Measurements from ENCODE around the gene ASB12. TPM values are rescaled to one million over a fixed set of nuclear protein-coding genes. Genes with fewer than 3 reads are reported as not detected.

ASB12 gene
- total RNA-seq, 4 donors from 2014 or later: 0.41 TPM; not detected in 3

DNA sequence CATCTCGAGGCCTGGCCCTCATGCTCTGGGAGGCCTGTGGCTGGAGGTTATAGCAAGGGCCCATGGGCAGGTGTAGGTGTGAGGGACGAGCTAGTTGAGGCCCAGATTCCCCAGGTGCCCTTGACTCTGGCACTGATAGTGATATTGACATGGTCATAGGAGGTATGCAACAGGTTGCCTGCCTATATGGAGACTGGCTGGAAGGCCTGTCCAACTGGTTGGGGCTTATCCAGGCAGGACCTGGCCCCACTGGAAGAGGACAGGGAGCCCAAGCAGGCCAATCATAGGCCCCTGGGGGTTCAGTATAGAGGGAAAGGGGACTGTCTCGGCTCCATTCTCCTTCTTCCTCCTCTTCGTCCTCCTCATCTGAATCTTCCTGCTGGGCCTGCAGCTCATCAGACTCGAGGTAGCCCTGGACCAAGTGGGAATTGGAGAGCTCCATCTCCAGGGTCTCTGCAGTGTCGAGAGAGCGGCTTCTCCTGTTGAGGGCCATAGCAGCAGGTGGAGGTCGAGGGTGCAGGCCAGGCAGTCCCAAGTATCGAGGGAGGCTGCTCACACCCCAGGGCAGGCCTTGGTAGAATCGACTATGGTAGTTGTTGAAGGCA lies 40.2 kb downstream of the ASB12 start:
- H3K4me3 ChIP-seq: no peak overlapping the region
- no peak for DNase-seq

DNA sequence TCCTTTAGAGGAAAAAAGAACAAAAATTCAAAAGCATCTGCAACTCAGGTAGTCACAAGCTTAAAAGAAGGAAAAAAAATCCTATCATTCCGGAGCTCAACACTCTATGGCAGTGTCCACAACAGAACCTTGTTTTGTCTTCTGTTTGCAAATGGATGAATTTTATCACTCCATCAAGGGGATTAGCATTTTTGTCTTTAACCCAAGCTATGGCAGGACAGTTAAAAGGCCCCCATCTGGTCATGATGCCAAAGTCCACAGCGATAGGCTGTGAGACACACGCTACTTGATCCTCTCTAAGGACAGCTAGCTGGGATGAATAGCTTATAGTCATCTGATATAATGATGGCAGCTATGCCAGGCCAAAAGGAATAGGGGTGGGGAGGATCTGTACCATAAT lies 41.5 kb downstream of the ASB12 start:
- DNase-seq: no peak
- intact Hi-C loops (cut with DNase I; ENCODE audit: low total_unique reads): no loop called here
- H3K4me1 ChIP-seq: no peaks in the 10 kb centered on the region
- 92% methylated on average over 3 of the region's 3 CpGs; no CpG with 5 or more reads in 1 of the 2 donors for WGBS, 2 donors (ENCODE audit: low coverage in 1 of 2)
- no peaks in the 10 kb centered on the region for H3K27me3 ChIP-seq
- TF ChIP-seq POLR2AphosphoS5 (IDR thresholded peaks at IDR 0.05) (no peak), POLR2A (IDR thresholded peaks at IDR 0.05) (no peak), EP300 (IDR thresholded peaks at IDR 0.05; ENCODE audit: low read depth) (no peak)
- TF ChIP-seq, protein P1, sequence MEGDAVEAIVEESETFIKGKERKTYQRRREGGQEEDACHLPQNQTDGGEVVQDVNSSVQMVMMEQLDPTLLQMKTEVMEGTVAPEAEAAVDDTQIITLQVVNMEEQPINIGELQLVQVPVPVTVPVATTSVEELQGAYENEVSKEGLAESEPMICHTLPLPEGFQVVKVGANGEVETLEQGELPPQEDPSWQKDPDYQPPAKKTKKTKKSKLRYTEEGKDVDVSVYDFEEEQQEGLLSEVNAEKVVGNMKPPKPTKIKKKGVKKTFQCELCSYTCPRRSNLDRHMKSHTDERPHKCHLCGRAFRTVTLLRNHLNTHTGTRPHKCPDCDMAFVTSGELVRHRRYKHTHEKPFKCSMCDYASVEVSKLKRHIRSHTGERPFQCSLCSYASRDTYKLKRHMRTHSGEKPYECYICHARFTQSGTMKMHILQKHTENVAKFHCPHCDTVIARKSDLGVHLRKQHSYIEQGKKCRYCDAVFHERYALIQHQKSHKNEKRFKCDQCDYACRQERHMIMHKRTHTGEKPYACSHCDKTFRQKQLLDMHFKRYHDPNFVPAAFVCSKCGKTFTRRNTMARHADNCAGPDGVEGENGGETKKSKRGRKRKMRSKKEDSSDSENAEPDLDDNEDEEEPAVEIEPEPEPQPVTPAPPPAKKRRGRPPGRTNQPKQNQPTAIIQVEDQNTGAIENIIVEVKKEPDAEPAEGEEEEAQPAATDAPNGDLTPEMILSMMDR (IDR thresholded peaks at IDR 0.05): no peak
- H3K36me3 ChIP-seq: no peaks in the 10 kb centered on the region
- in situ Hi-C loops (cut with MboI; ENCODE audit: low pct_ligation_motif_present in 1 of 4, low pct_unique_long_range_greater_than_20kb in 1 of 4, low sequenced_read_pairs in 3 of 4): no loop called here
- H3K4me3 ChIP-seq: no peak overlapping the region
- no peaks in the 10 kb centered on the region for H3K9me3 ChIP-seq
- no peak overlapping the region for H3K27ac ChIP-seq

More for the DNA sequence above, 40.2 kb downstream of the ASB12 start:
- TF ChIP-seq POLR2A (IDR thresholded peaks at IDR 0.05) (no peak), EP300 (IDR thresholded peaks at IDR 0.05; ENCODE audit: low read depth) (no peak), POLR2AphosphoS5 (IDR thresholded peaks at IDR 0.05) (no peak)
- TF ChIP-seq, protein P1 (IDR thresholded peaks at IDR 0.05): no peak
- WGBS, 2 donors (ENCODE audit: low coverage in 1 of 2): 73% methylated on average over 10 of the region's 10 CpGs; no CpG with 5 or more reads in 1 of the 2 donors
- H3K4me1 ChIP-seq: no peaks in the 10 kb centered on the region
- no peak overlapping the region for H3K27ac ChIP-seq
- no peaks in the 10 kb centered on the region for H3K9me3 ChIP-seq
- no peaks in the 10 kb centered on the region for H3K27me3 ChIP-seq
- intact Hi-C loops (cut with DNase I; ENCODE audit: low total_unique reads) (no loop called here), in situ Hi-C loops (cut with MboI; ENCODE audit: low pct_ligation_motif_present in 1 of 4, low pct_unique_long_range_greater_than_20kb in 1 of 4, low sequenced_read_pairs in 3 of 4) (no loop called here)
- H3K36me3 ChIP-seq: no peaks in the 10 kb centered on the region

DNA sequence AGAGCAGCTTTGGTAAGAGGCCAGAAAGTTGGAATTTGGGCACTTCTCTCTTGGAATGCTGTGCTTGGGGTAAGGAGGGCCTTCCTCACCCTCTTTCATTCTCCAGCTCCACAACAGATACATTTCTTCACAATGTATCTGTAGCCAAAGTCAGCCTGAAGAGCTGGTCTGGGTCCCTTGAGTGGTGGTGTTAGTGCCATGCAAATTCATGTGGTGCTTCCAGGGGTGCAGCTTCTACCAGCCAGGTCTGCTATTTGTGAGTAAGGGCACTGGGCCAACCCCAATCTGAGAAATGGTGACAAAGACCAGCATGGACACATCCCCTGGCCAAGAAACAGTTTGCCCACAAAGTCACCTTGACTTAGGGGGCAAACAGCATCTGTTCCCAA lies 42.7 kb downstream of the ASB12 start:
- Histone ChIP-seq H3K4me1 (no peaks in the 10 kb centered on the region), H3K27ac (no peak overlapping the region), H3K4me3 (no peak overlapping the region), H3K9me3 (no peaks in the 10 kb centered on the region), H3K27me3 (no peaks in the 10 kb centered on the region), H3K36me3 (no peaks in the 10 kb centered on the region)
- in situ Hi-C loops (cut with MboI; ENCODE audit: low pct_ligation_motif_present in 1 of 4, low pct_unique_long_range_greater_than_20kb in 1 of 4, low sequenced_read_pairs in 3 of 4): no loop called here
- TF ChIP-seq POLR2A (IDR thresholded peaks at IDR 0.05) (no peak), EP300 (IDR thresholded peaks at IDR 0.05; ENCODE audit: low read depth) (no peak), POLR2AphosphoS5 (IDR thresholded peaks at IDR 0.05) (no peak)
- TF ChIP-seq, protein P1 (IDR thresholded peaks at IDR 0.05): no peak
- DNase-seq: no peak
- intact Hi-C loops (cut with DNase I; ENCODE audit: low total_unique reads): no loop called here

DNA sequence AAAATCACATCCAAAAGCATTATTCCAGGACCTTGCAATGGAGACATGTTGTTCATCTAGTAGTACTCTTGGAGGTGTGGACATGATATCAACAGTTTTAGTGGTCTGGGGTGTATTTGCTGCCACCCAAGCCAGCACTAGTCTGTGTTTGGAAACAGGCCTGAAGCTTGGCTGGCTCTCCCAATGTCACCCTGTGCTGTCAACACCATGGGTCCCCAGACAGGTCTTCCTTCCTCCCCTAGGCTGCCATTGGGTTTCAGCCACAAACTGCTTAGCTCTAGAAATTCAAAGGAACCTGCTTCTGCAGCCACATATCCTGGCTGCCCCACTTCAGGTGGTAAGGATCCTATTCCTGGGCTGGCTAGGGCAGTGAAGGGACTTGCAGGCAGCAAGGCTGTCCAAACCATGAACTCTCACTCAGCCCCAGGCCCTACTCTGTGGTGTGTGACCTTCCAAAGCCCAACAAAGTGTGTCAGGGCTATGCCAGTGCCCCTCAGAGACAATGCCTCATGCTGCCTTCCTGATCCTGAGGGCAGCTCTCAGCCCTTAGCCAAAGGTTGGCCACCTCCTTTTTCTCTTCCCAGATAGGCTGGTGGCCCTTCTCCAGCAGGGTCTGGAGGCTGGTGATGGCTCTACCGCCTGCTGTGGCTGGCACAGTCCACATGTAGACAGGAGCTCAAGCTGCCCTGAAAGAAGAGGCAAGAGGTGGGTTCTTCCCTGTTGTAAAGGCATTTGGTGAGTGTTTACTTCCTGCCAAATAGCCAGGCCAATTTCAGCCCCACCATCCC lies 43.2 kb downstream of the ASB12 start:
- H3K27me3 ChIP-seq: no peaks in the 10 kb centered on the region
- in situ Hi-C loops (cut with MboI; ENCODE audit: low pct_ligation_motif_present in 1 of 4, low pct_unique_long_range_greater_than_20kb in 1 of 4, low sequenced_read_pairs in 3 of 4) (no loop called here), intact Hi-C loops (cut with DNase I; ENCODE audit: low total_unique reads) (no loop called here)
- no peaks in the 10 kb centered on the region for H3K36me3 ChIP-seq
- DNase-seq: no peak
- no peak overlapping the region for H3K27ac ChIP-seq
- no peaks in the 10 kb centered on the region for H3K9me3 ChIP-seq
- no peak overlapping the region for H3K4me3 ChIP-seq
- H3K4me1 ChIP-seq: no peaks in the 10 kb centered on the region
- 80% methylated on average over 1 of the region's 1 CpG; no CpG with 5 or more reads in 1 of the 2 donors for WGBS, 2 donors (ENCODE audit: low coverage in 1 of 2)
- TF ChIP-seq POLR2A (IDR thresholded peaks at IDR 0.05) (no peak), POLR2AphosphoS5 (IDR thresholded peaks at IDR 0.05) (no peak), EP300 (IDR thresholded peaks at IDR 0.05; ENCODE audit: low read depth) (no peak)
- TF ChIP-seq, protein P1 (IDR thresholded peaks at IDR 0.05): no peak

Data from transverse colon (tissue), 4 donors.